HEK293 (cell line): ENCODE results near the gene NDC1.

ENCODE experiments used
- CTCF ChIA-PET: fragments of 350-600 bp; formaldehyde crosslinking; extraction: SDS; loops from one replicate; lab custom pipeline; 2021; ENCODE audit warnings: antibody characterized with exemption; lab: Yijun Ruan, JAX
- POLR2A ChIA-PET: fragments of 300-600 bp; formaldehyde crosslinking; extraction: SDS; loops from one replicate; lab custom pipeline; 2020; ENCODE audit warnings: antibody characterized with exemption, inconsistent platforms; lab: Yijun Ruan, JAX
- H3K27ac ChIP-seq: fragments of 200-500 bp; sonication (Bioruptor generic); 2 replicates; pipeline ENCODE4 v1.5.1; 2014; ENCODE audit warnings: low read depth, low read length, control low read depth, inconsistent platforms; ENCODE audit errors: extremely low read depth
- H3K36me3 ChIP-seq, 2 experiments: fragments of 200-500 bp in 1 of 2; sonication (Bioruptor generic) in 1 of 2; 1 replicate in 1 of 2; 2 replicates in 1 of 2; pipeline ENCODE4 v1.5.1; 2014 to 2017; ENCODE audit warnings: inconsistent platforms in 2 of 2, low read length in 2 of 2; ENCODE audit not compliant: control insufficient read depth in 2 of 2, insufficient read depth in 1 of 2
- H3K4me1 ChIP-seq: fragments of 200-500 bp; sonication (Bioruptor generic); 2 replicates; pipeline ENCODE4 v1.5.1; 2014; ENCODE audit warnings: mild to moderate bottlenecking, low read length, inconsistent platforms; ENCODE audit not compliant: control insufficient read depth, insufficient read depth
- H3K4me3 ChIP-seq: 2 replicates; pipeline ENCODE4 v1.5.1; 2011; ENCODE audit warnings: low read depth, mild to moderate bottlenecking, control low read depth, low read length, moderate library complexity
- H3K9me3 ChIP-seq: fragments of 200-500 bp; sonication (Bioruptor generic); 2 replicates; pipeline ENCODE4 v1.5.1; 2014; ENCODE audit warnings: low read depth, low read length, inconsistent platforms; ENCODE audit not compliant: control insufficient read depth, insufficient read depth
- PRDM6 ChIP-seq: fragments of 450-650 bp; formaldehyde crosslinking; IDR thresholded peaks from 2 replicates; pipeline ENCODE4 v1.5.1; 2017; ENCODE audit warnings: missing biosample characterization, missing genetic modification characterization
- TSHZ1 ChIP-seq: fragments of 450-650 bp; formaldehyde crosslinking; IDR thresholded peaks from 2 replicates; pipeline ENCODE4 v1.5.1; 2016; ENCODE audit warnings: missing biosample characterization, missing genetic modification characterization, borderline replicate concordance
- ZBTB7A ChIP-seq: fragments of 450-650 bp; formaldehyde crosslinking; IDR thresholded peaks from 2 replicates; pipeline ENCODE4 v1.5.1; 2016; ENCODE audit warnings: low read depth, missing biosample characterization, missing genetic modification characterization
- ZNF133 ChIP-seq: fragments of 450-650 bp; formaldehyde crosslinking; IDR thresholded peaks from 2 replicates; pipeline ENCODE4 v1.5.1; 2016; ENCODE audit warnings: missing biosample characterization, missing genetic modification characterization
- ZNF16 ChIP-seq: fragments of 450-650 bp; formaldehyde crosslinking; IDR thresholded peaks from 2 replicates; pipeline ENCODE4 v1.5.1; 2016; ENCODE audit warnings: low read depth, missing biosample characterization, missing genetic modification characterization
- ZNF175 ChIP-seq: fragments of 450-650 bp; formaldehyde crosslinking; IDR thresholded peaks from 2 replicates; pipeline ENCODE4 v1.5.1; 2016; ENCODE audit warnings: missing biosample characterization, missing genetic modification characterization
- ZNF2 ChIP-seq: fragments of 450-650 bp; formaldehyde crosslinking; IDR thresholded peaks from 2 replicates; pipeline ENCODE4 v1.5.1; 2016; ENCODE audit warnings: missing biosample characterization, missing genetic modification characterization
- ZNF202 ChIP-seq: fragments of 450-650 bp; formaldehyde crosslinking; IDR thresholded peaks from 2 replicates; pipeline ENCODE4 v1.5.1; 2016; ENCODE audit warnings: missing biosample characterization, missing genetic modification characterization, borderline replicate concordance
- ZNF394 ChIP-seq: fragments of 450-650 bp; formaldehyde crosslinking; IDR thresholded peaks from 2 replicates; pipeline ENCODE4 v1.5.1; 2016; ENCODE audit warnings: missing biosample characterization, missing genetic modification characterization, mild to moderate bottlenecking, moderate library complexity, borderline replicate concordance
- ZNF416 ChIP-seq: fragments of 450-650 bp; formaldehyde crosslinking; IDR thresholded peaks from 2 replicates; pipeline ENCODE4 v1.5.1; 2016; ENCODE audit warnings: missing biosample characterization, missing genetic modification characterization
- ZNF596 ChIP-seq: fragments of 450-650 bp; IDR thresholded peaks from 2 replicates; pipeline ENCODE4 v1.5.0; 2018; ENCODE audit warnings: missing biosample characterization, mild to moderate bottlenecking, missing genetic modification characterization, moderate library complexity
- ZNF629 ChIP-seq: fragments of 450-650 bp; formaldehyde crosslinking; IDR thresholded peaks from 2 replicates; pipeline ENCODE4 v1.5.1; 2017; ENCODE audit warnings: missing biosample characterization, missing genetic modification characterization
- ZSCAN16 ChIP-seq: fragments of 450-650 bp; formaldehyde crosslinking; IDR thresholded peaks from 2 replicates; pipeline ENCODE4 v1.5.1; 2016; ENCODE audit warnings: missing biosample characterization, missing genetic modification characterization
- TF ChIP-seq, protein P1 (sequence below): fragments of 450-650 bp; formaldehyde crosslinking; IDR thresholded peaks from 2 replicates; pipeline ENCODE4 v1.5.1; 2016; ENCODE audit warnings: missing biosample characterization, missing genetic modification characterization
- TF ChIP-seq, protein P2 (sequence below): fragments of 450-650 bp; formaldehyde crosslinking; IDR thresholded peaks from 2 replicates; pipeline ENCODE4 v1.5.1; 2017; ENCODE audit warnings: missing biosample characterization, missing genetic modification characterization
- TF ChIP-seq, protein P3 (sequence below): sonication (generic); formaldehyde crosslinking; IDR thresholded peaks from 2 replicates; pipeline ENCODE4 v1.8.1; 2022; ENCODE audit warnings: mild to moderate bottlenecking, moderate library complexity, missing genetic modification reagents

Gene NDC1

DNA sequence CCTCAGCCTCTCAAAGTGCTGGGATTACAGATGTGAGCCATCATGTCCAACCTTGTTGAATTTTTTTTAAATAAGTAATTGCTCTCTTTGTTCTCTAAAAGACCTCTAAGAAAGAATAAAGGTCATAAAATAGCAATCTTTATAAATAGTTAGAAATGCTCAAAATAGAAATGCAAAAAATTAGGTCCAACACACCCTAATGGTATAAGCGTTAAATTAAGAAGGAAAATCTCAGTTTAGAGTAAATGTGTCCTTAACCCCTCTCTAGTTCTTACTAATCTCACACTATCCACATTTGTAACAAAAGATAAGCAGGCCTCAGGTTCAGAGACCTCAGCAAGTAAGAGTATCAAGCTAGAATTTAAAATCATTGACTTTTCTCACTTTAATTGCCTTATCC, 60.8 kb downstream of the NDC1 start:
- H3K9me3 ChIP-seq: no peaks in the 10 kb centered on the region
- ChIA-PET CTCF (interaction anchor here (0.6 kb wide), 1 partner anchor 518 kb away, joined by 4 read pairs; no protein-coding TSS in a partner anchor), POLR2A (no interaction called here)
- H3K27ac ChIP-seq: no peak overlapping the region
- H3K4me1 ChIP-seq: no peaks in the 10 kb centered on the region
- H3K4me3 ChIP-seq: no peak overlapping the region
- TF ChIP-seq ZNF133 (tag by site-specific recombination) (peak; percentile 95), ZBTB7A (no peak), ZNF202 (tag by site-specific recombination) (no peak)
- peaks cover 34 to 46% of the 10 kb centered on the region in 2 experiments for H3K36me3 ChIP-seq

GRCh38 chr1:53771648-53772047, 66.4 kb downstream of the NDC1 start:
- H3K4me1 ChIP-seq: no peaks in the 10 kb centered on the region
- TF ChIP-seq, protein P1, sequence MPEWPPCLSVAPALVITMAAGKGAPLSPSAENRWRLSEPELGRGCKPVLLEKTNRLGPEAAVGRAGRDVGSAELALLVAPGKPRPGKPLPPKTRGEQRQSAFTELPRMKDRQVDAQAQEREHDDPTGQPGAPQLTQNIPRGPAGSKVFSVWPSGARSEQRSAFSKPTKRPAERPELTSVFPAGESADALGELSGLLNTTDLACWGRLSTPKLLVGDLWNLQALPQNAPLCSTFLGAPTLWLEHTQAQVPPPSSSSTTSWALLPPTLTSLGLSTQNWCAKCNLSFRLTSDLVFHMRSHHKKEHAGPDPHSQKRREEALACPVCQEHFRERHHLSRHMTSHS (tag by site-specific recombination): no peak
- TF ChIP-seq ZNF175 (tag by site-specific recombination): no peak
- TF ChIP-seq ZNF629 (tag by site-specific recombination): no peak
- TF ChIP-seq ZNF16 (tag by site-specific recombination): no peak
- no peak for TF ChIP-seq ZNF596
- no peak for TF ChIP-seq TSHZ1 (tag by site-specific recombination)
- TF ChIP-seq ZNF2 (tag by site-specific recombination): no peak
- TF ChIP-seq, protein P2, sequence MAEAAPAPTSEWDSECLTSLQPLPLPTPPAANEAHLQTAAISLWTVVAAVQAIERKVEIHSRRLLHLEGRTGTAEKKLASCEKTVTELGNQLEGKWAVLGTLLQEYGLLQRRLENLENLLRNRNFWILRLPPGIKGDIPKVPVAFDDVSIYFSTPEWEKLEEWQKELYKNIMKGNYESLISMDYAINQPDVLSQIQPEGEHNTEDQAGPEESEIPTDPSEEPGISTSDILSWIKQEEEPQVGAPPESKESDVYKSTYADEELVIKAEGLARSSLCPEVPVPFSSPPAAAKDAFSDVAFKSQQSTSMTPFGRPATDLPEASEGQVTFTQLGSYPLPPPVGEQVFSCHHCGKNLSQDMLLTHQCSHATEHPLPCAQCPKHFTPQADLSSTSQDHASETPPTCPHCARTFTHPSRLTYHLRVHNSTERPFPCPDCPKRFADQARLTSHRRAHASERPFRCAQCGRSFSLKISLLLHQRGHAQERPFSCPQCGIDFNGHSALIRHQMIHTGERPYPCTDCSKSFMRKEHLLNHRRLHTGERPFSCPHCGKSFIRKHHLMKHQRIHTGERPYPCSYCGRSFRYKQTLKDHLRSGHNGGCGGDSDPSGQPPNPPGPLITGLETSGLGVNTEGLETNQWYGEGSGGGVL (tag by site-specific recombination): no peak
- TF ChIP-seq PRDM6 (tag by site-specific recombination): no peak
- TF ChIP-seq ZNF394 (tag by site-specific recombination): no peak
- TF ChIP-seq ZSCAN16 (tag by site-specific recombination): no peak
- TF ChIP-seq, protein P3, sequence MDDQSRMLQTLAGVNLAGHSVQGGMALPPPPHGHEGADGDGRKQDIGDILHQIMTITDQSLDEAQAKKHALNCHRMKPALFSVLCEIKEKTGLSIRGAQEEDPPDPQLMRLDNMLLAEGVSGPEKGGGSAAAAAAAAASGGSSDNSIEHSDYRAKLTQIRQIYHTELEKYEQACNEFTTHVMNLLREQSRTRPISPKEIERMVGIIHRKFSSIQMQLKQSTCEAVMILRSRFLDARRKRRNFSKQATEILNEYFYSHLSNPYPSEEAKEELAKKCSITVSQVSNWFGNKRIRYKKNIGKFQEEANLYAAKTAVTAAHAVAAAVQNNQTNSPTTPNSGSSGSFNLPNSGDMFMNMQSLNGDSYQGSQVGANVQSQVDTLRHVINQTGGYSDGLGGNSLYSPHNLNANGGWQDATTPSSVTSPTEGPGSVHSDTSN (CRISPR knock-in tag): no peak
- TF ChIP-seq ZNF416 (tag by site-specific recombination): no peak
- H3K36me3 ChIP-seq: peaks cover 30 to 54% of the 10 kb centered on the region in 2 experiments
- CTCF ChIA-PET: interaction anchor here (0.8 to 1.2 kb wide), 3 partner anchors 15 to 89 kb away, joined by 3 to 5 read pairs (median 4); no protein-coding TSS in a partner anchor
- no peak overlapping the region for H3K4me3 ChIP-seq
- POLR2A ChIA-PET: no interaction called here
- H3K27ac ChIP-seq: no peak overlapping the region
- H3K9me3 ChIP-seq: no peaks in the 10 kb centered on the region
